Measurements from ENCODE around the gene KAT2A. TPM values are rescaled to one million over a fixed set of nuclear protein-coding genes. Genes with fewer than 3 reads are reported as not detected.

KAT2A gene
- total RNA-seq, 1 experiment from 2014 or later = 43.5 TPM

DNA sequence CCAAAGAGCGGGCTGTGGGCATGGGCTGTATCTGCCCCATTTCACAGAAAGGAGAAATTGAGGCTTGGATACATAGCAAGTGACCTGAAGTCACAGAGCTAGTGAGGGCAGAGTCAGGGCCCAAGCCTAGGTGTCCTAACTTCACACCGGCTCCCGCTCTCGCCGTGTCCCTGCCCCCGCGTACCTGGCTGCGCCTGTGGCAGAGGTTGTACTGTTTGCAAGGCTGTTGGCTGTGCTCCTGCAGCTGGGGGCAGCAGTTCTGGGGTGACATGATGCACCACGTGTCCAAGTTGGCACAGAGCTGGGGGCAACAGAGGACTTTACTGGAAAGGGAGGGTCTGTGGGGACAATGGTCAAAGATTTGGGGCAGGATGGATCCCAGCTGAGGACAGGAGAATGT, 12.1 kb downstream of the KAT2A start:
- no peak overlapping the region for H3K27ac Mint-ChIP-seq

More for the DNA sequence above, 12.1 kb downstream of the KAT2A start:
- Histone ChIP-seq H3K23ac (ENCODE audit: insufficient read length, low read depth, low read length) (no peak overlapping the region), H3T11ph (ENCODE audit: low read length) (no peak overlapping the region), H3K14ac (ENCODE audit: insufficient read depth, low read length) (no peak overlapping the region; the same call in 1 of the 2 replicates), H3K27me3 (ENCODE audit: insufficient read depth, low read length) (no peaks in the 10 kb centered on the region), H4K91ac (ENCODE audit: insufficient read length, low read depth, low read length) (no peak overlapping the region), H4K8ac (replicated peaks; ENCODE audit: insufficient read length, low read depth, low read length) (no peak overlapping the region), H3K4me1 (ENCODE audit: insufficient read depth, low read length) (peaks cover 4% of the 10 kb centered on the region; the same call in 1 of the 2 replicates), H3K56ac (ENCODE audit: insufficient read length, low read depth, low read length) (no peak overlapping the region), H2BK5ac (ENCODE audit: insufficient read length, low read length) (no peak overlapping the region), H2AFZ (ENCODE audit: low read length) (no peak overlapping the region), H2BK12ac (ENCODE audit: insufficient read length, low read depth, low read length) (no peak overlapping the region), H2AK5ac (ENCODE audit: insufficient read length, low read length) (no peak overlapping the region), H3K27ac (ENCODE audit: insufficient read length, low read depth, low read length) (no peak overlapping the region), H4K5ac (ENCODE audit: insufficient read length, low read depth, low read length) (no peak overlapping the region), H3K4me2 (ENCODE audit: insufficient read depth, insufficient read length, low read length) (no peak overlapping the region), H3K23me2 (ENCODE audit: insufficient read length, low read depth, low read length, poor library complexity, severe bottlenecking) (no peaks in the 10 kb centered on the region), H3K79me2 (ENCODE audit: insufficient read depth, low read length) (no peaks in the 10 kb centered on the region), H3K18ac (ENCODE audit: insufficient read length, low read depth, low read length) (no peak overlapping the region), H2BK15ac (ENCODE audit: low read depth, low read length) (no peak overlapping the region), H3K79me1 (ENCODE audit: insufficient read depth, low read depth, low read length, poor library complexity, severe bottlenecking) (no peaks in the 10 kb centered on the region), H3K9me3 (ENCODE audit: control insufficient read depth, low read depth, low read length) (no peaks in the 10 kb centered on the region), H3K4ac (ENCODE audit: low read depth, low read length) (no peak overlapping the region), H4K20me1 (ENCODE audit: control insufficient read depth, insufficient read depth, insufficient read length) (no peaks in the 10 kb centered on the region), H2BK120ac (ENCODE audit: low read depth, low read length, poor library complexity, severe bottlenecking) (no peak overlapping the region), H3K9ac (ENCODE audit: extremely low read depth, insufficient read length, low read length) (no peak overlapping the region), H2BK20ac (ENCODE audit: low read depth, low read length, poor library complexity, severe bottlenecking) (no peak overlapping the region)
- H3K4me1 Mint-ChIP-seq = peaks cover 21 to 29% of the 10 kb centered on the region in 2 experiments
- H3K36me3 Mint-ChIP-seq (ENCODE audit: insufficient read depth in 1 of 3, low read depth in 3 of 3) = peaks cover 3 to 6% (median 4%) of the 10 kb centered on the region in 3 experiments; a peak in 6 of 7 replicates
- H3K27me3 Mint-ChIP-seq (ENCODE audit: low read depth) = peaks cover 9% of the 10 kb centered on the region
- H3K4me3 Mint-ChIP-seq = peak overlapping the region in 1 of 2 experiments; percentile 56; a peak in 2 of 5 replicates
- no CpG with 5 or more reads among the region's 9 CpGs for WGBS (ENCODE audit: extremely low coverage, insufficient read length, low lambda C conversion rate)
- TF ChIP-seq, protein P1, sequence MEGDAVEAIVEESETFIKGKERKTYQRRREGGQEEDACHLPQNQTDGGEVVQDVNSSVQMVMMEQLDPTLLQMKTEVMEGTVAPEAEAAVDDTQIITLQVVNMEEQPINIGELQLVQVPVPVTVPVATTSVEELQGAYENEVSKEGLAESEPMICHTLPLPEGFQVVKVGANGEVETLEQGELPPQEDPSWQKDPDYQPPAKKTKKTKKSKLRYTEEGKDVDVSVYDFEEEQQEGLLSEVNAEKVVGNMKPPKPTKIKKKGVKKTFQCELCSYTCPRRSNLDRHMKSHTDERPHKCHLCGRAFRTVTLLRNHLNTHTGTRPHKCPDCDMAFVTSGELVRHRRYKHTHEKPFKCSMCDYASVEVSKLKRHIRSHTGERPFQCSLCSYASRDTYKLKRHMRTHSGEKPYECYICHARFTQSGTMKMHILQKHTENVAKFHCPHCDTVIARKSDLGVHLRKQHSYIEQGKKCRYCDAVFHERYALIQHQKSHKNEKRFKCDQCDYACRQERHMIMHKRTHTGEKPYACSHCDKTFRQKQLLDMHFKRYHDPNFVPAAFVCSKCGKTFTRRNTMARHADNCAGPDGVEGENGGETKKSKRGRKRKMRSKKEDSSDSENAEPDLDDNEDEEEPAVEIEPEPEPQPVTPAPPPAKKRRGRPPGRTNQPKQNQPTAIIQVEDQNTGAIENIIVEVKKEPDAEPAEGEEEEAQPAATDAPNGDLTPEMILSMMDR (conservative IDR thresholded peaks at IDR 0.05) = no peak
- no peaks in the 10 kb centered on the region for H3K9me3 Mint-ChIP-seq
- no peak for DNase-seq
